Mesenchymal stem cell (in vitro differentiated cells and primary cell): Measurements from ENCODE around the gene PTPRN2.
A peak's percentile ranks its signal among the peaks of the same experiment; 100 is the strongest.

Experiments used
- DNase-seq: peaks from one replicate; pipeline ENCODE4 v3.0.0-alpha.2; 2013
- H2AFZ ChIP-seq: one replicate; pipeline ENCODE4 v1.6.1; 2013; ENCODE audit warnings: low read depth, mild to moderate bottlenecking, control low read depth, inconsistent platforms, low read length, moderate library complexity
- H2AK5ac ChIP-seq: 2 replicates; pipeline ENCODE4 v1.6.1; 2013; ENCODE audit warnings: low read length, moderate library complexity, mild to moderate bottlenecking, inconsistent platforms; ENCODE audit not compliant: severe bottlenecking
- H2BK120ac ChIP-seq: one replicate; pipeline ENCODE4 v1.6.1; 2013; ENCODE audit warnings: low read depth, mild to moderate bottlenecking, inconsistent platforms, low read length, moderate library complexity
- H2BK12ac ChIP-seq, 2 experiments: one replicate each; pipeline ENCODE4 v1.6.1; 2013; ENCODE audit warnings: inconsistent platforms in 2 of 2, low read length in 2 of 2, mild to moderate bottlenecking in 2 of 2, moderate library complexity in 2 of 2, control low read depth in 1 of 2
- H2BK15ac ChIP-seq: one replicate; pipeline ENCODE4 v1.6.1; 2013; ENCODE audit warnings: mild to moderate bottlenecking, low read depth, inconsistent platforms; ENCODE audit not compliant: poor library complexity, severe bottlenecking
- H2BK5ac ChIP-seq: 2 replicates; pipeline ENCODE4 v1.6.1; 2013; ENCODE audit warnings: low read depth, mild to moderate bottlenecking, low read length, control low read depth, inconsistent platforms; ENCODE audit not compliant: poor library complexity, severe bottlenecking
- H3K14ac ChIP-seq, 2 experiments: one replicate each; pipeline ENCODE4 v1.6.1; 2013; ENCODE audit warnings: inconsistent platforms in 2 of 2, low read length in 2 of 2, control low read depth in 1 of 2, mild to moderate bottlenecking in 1 of 2, moderate library complexity in 1 of 2
- H3K18ac ChIP-seq, 2 experiments: one replicate each; pipeline ENCODE4 v1.6.1; 2013; ENCODE audit warnings: inconsistent platforms in 2 of 2, low read length in 2 of 2, control low read depth in 1 of 2, low read depth in 1 of 2, mild to moderate bottlenecking in 1 of 2
- H3K23ac ChIP-seq, 2 experiments: one replicate each; pipeline ENCODE4 v1.6.1; 2013; ENCODE audit warnings: inconsistent platforms in 2 of 2, low read length in 2 of 2, mild to moderate bottlenecking in 2 of 2, moderate library complexity in 2 of 2, control low read depth in 1 of 2
- H3K27ac ChIP-seq: 2 replicates; pipeline ENCODE4 v1.5.1; 2013; ENCODE audit warnings: mild to moderate bottlenecking, moderate library complexity, low read length, control low read depth, inconsistent platforms; ENCODE audit not compliant: poor library complexity, severe bottlenecking
- H3K27me3 ChIP-seq, 2 experiments: 2 replicates each; pipeline versions ENCODE4 v1.6.1 to v1.7.0; 2013; ENCODE audit warnings: low read length in 2 of 2, mild to moderate bottlenecking in 2 of 2, moderate library complexity in 2 of 2, control low read depth in 1 of 2, inconsistent platforms in 1 of 2; ENCODE audit not compliant: control insufficient read depth in 1 of 2, insufficient read depth in 1 of 2
- H3K36me3 ChIP-seq, 2 experiments: 2 replicates each; pipeline versions ENCODE4 v1.6.1 to v1.7.0; 2013; ENCODE audit warnings: low read length in 2 of 2, control low read depth in 1 of 2, inconsistent platforms in 1 of 2, low read depth in 1 of 2, mild to moderate bottlenecking in 1 of 2; ENCODE audit not compliant: insufficient read depth in 2 of 2, control insufficient read depth in 1 of 2
- H3K4ac ChIP-seq, 2 experiments: one replicate each; pipeline ENCODE4 v1.6.1; 2013; ENCODE audit warnings: inconsistent platforms in 2 of 2, low read length in 2 of 2, mild to moderate bottlenecking in 2 of 2, moderate library complexity in 2 of 2, control low read depth in 1 of 2, low read depth in 1 of 2
- H3K4me1 ChIP-seq: 2 replicates; pipeline ENCODE4 v1.6.1; 2013; ENCODE audit warnings: low read depth, low read length, control low read depth; ENCODE audit not compliant: control insufficient read depth, insufficient read depth
- H3K4me2 ChIP-seq: 2 replicates; pipeline ENCODE4 v1.6.1; 2013; ENCODE audit warnings: low read length, mild to moderate bottlenecking, inconsistent platforms; ENCODE audit not compliant: poor library complexity, severe bottlenecking
- H3K4me3 ChIP-seq, 2 experiments: 2 replicates each; pipeline versions ENCODE4 v1.5.1 to v1.7.0; 2013; ENCODE audit warnings: low read length in 2 of 2, mild to moderate bottlenecking in 2 of 2, control low read depth in 1 of 2, low read depth in 1 of 2; ENCODE audit not compliant: insufficient read depth in 1 of 2
- H3K79me1 ChIP-seq: replicated peaks from 2 replicates; pipeline ENCODE4 v1.6.1; 2013; ENCODE audit warnings: mild to moderate bottlenecking, control low read depth, low read length, inconsistent platforms; ENCODE audit not compliant: poor library complexity, severe bottlenecking
- H3K9ac ChIP-seq: 2 replicates; pipeline ENCODE4 v1.7.0; 2013; ENCODE audit warnings: mild to moderate bottlenecking, low read length, moderate library complexity
- H3K9me3 ChIP-seq: 2 replicates; pipeline ENCODE4 v1.7.0; 2013; ENCODE audit warnings: mild to moderate bottlenecking, low read length; ENCODE audit not compliant: control insufficient read depth
- H4K8ac ChIP-seq: one replicate; pipeline ENCODE4 v1.6.1; 2013; ENCODE audit warnings: inconsistent platforms, mild to moderate bottlenecking, low read length, moderate library complexity
- H4K91ac ChIP-seq: one replicate; pipeline ENCODE4 v1.6.1; 2013; ENCODE audit warnings: mild to moderate bottlenecking, low read length, inconsistent platforms
- WGBS: methylation state at CpG from one replicate; pipeline ENCODE4 v1.1.7; 2013; ENCODE audit warnings: mixed read lengths; 5-methylcytosine and 5-hydroxymethylcytosine counted together

The PTPRN2 gene

GRCh38 chr7:158010961-158011693 lies 576.5 kb downstream of the PTPRN2 start:
- Histone ChIP-seq H2AK5ac (no peak overlapping the region), H3K9ac (no peak overlapping the region), H3K18ac (no peak overlapping the region), H3K36me3 (no peaks in the 10 kb centered on the region), H3K27ac (no peak overlapping the region), H3K23ac (no peak overlapping the region), H2BK120ac (no peak overlapping the region), H3K79me1 (no peaks in the 10 kb centered on the region), H2BK12ac (no peak overlapping the region), H3K27me3 (no peaks in the 10 kb centered on the region), H3K4me3 (no peak overlapping the region), H2BK5ac (no peak overlapping the region), H3K4ac (no peak overlapping the region), H2BK15ac (no peak overlapping the region), H3K14ac (no peak overlapping the region), H3K4me2 (no peak overlapping the region), H3K4me1 (peaks cover 7% of the 10 kb centered on the region), H4K91ac (no peak overlapping the region), H2AFZ (no peak overlapping the region), H4K8ac (no peak overlapping the region), H3K9me3 (no peaks in the 10 kb centered on the region)
- 53% methylated on average over 4 of the region's 11 CpGs for WGBS
- DNase-seq = no peak

GRCh38 chr7:158009886-158010285 lies 577.7 kb downstream of the PTPRN2 start:
- Histone ChIP-seq H2BK5ac (no peak overlapping the region), H2AK5ac (no peak overlapping the region), H4K91ac (no peak overlapping the region), H3K4ac (no peak overlapping the region), H3K9ac (no peak overlapping the region), H3K79me1 (no peaks in the 10 kb centered on the region), H3K36me3 (no peaks in the 10 kb centered on the region), H2AFZ (no peak overlapping the region), H2BK120ac (no peak overlapping the region), H3K18ac (no peak overlapping the region), H4K8ac (no peak overlapping the region), H3K27ac (no peak overlapping the region), H2BK12ac (no peak overlapping the region), H3K9me3 (no peaks in the 10 kb centered on the region), H2BK15ac (no peak overlapping the region), H3K14ac (no peak overlapping the region), H3K27me3 (no peaks in the 10 kb centered on the region), H3K4me1 (peaks cover 3% of the 10 kb centered on the region), H3K23ac (no peak overlapping the region), H3K4me3 (no peak overlapping the region), H3K4me2 (no peak overlapping the region)
- WGBS = 37% methylated on average over 8 of the region's 9 CpGs
- no peak for DNase-seq

- no peak for DNase-seq
- no peak overlapping the region for H2BK5ac ChIP-seq
- no peak overlapping the region for H2AK5ac ChIP-seq
- H4K91ac ChIP-seq = no peak overlapping the region
- H3K9ac ChIP-seq = no peak overlapping the region
- H3K4me3 ChIP-seq = no peak overlapping the region
- no peak overlapping the region for H3K18ac ChIP-seq
- no peaks in the 10 kb centered on the region for H3K36me3 ChIP-seq
- no peak overlapping the region for H3K27ac ChIP-seq
- H2AFZ ChIP-seq = no peak overlapping the region
- H2BK15ac ChIP-seq = no peak overlapping the region
- no peak overlapping the region for H2BK12ac ChIP-seq
- no peak overlapping the region for H3K23ac ChIP-seq
- H2BK120ac ChIP-seq = no peak overlapping the region
- no peak overlapping the region for H3K14ac ChIP-seq
- no peaks in the 10 kb centered on the region for H3K27me3 ChIP-seq
- H4K8ac ChIP-seq = no peak overlapping the region
- no peak overlapping the region for H3K4ac ChIP-seq
- no peaks in the 10 kb centered on the region for H3K9me3 ChIP-seq
- WGBS = 69% methylated on average over 12 of the region's 12 CpGs
- H3K4me1 ChIP-seq = peaks cover 3% of the 10 kb centered on the region
- no peaks in the 10 kb centered on the region for H3K79me1 ChIP-seq
- H3K4me2 ChIP-seq = no peak overlapping the region
Observed at GRCh38 chr7:158008267-158008666, 579.4 kb downstream of the PTPRN2 start.

GRCh38 chr7:158007697-158008257 lies 579.8 kb downstream of the PTPRN2 start:
- Histone ChIP-seq H2BK5ac (no peak overlapping the region), H3K4me3 (no peak overlapping the region), H3K9me3 (no peaks in the 10 kb centered on the region), H3K4ac (no peak overlapping the region), H3K9ac (no peak overlapping the region), H2AFZ (no peak overlapping the region), H3K4me2 (no peak overlapping the region), H3K4me1 (peaks cover 3% of the 10 kb centered on the region), H3K23ac (peak overlapping the region in 1 of 2 experiments; percentile 46), H3K36me3 (no peaks in the 10 kb centered on the region), H2BK12ac (no peak overlapping the region), H3K79me1 (no peaks in the 10 kb centered on the region), H2AK5ac (no peak overlapping the region), H3K27ac (no peak overlapping the region), H3K14ac (peak overlapping the region in 1 of 2 experiments; percentile 24), H3K18ac (no peak overlapping the region), H4K8ac (no peak overlapping the region), H2BK120ac (no peak overlapping the region), H3K27me3 (no peaks in the 10 kb centered on the region), H2BK15ac (no peak overlapping the region), H4K91ac (no peak overlapping the region)
- WGBS = 73% methylated on average over 3 of the region's 5 CpGs
- DNase-seq = no peak
